ENCODE measurements around the gene RPL32. TPM values are rescaled to one million over a fixed set of nuclear protein-coding genes. Genes with fewer than 3 reads are reported as not detected.

Gene RPL32
- polyA plus RNA-seq, 1 donor from 2014 or later = 1,160 TPM

DNA sequence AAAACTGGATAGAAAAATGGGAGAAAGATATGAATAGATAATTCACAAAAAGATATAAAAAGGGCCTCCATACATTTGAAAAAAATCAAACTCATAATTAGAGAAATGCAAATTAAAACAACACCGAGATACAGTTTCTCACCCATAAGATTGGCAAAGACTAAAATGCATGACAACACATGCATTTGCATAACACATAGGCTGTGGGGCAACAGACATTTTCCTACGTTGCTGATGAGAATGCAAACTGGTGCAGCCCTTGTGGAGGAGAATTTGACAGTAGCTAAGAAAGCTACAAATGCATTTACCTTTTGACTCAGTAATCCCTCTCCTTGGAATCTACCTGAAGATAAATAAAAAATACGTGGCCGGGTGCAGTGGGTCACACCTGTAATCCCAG, 56.3 kb downstream of the RPL32 start:
- no peaks in the 10 kb centered on the region for H4K20me1 ChIP-seq (ENCODE audit: insufficient read depth)
- no peaks in the 10 kb centered on the region for H3K27me3 ChIP-seq (ENCODE audit: insufficient read depth, low read depth, low read length)
- no peak overlapping the region for H3K4me2 ChIP-seq (ENCODE audit: low read length)
- H3F3A ChIP-seq (ENCODE audit: insufficient read depth, low read length, poor library complexity, severe bottlenecking) = no peaks in the 10 kb centered on the region
- no peaks in the 10 kb centered on the region for H3K79me2 ChIP-seq (replicated peaks; ENCODE audit: insufficient read depth, low read length)
- H2AFZ ChIP-seq (ENCODE audit: low read depth, low read length) = no peak overlapping the region
- TF ChIP-seq, protein P1, sequence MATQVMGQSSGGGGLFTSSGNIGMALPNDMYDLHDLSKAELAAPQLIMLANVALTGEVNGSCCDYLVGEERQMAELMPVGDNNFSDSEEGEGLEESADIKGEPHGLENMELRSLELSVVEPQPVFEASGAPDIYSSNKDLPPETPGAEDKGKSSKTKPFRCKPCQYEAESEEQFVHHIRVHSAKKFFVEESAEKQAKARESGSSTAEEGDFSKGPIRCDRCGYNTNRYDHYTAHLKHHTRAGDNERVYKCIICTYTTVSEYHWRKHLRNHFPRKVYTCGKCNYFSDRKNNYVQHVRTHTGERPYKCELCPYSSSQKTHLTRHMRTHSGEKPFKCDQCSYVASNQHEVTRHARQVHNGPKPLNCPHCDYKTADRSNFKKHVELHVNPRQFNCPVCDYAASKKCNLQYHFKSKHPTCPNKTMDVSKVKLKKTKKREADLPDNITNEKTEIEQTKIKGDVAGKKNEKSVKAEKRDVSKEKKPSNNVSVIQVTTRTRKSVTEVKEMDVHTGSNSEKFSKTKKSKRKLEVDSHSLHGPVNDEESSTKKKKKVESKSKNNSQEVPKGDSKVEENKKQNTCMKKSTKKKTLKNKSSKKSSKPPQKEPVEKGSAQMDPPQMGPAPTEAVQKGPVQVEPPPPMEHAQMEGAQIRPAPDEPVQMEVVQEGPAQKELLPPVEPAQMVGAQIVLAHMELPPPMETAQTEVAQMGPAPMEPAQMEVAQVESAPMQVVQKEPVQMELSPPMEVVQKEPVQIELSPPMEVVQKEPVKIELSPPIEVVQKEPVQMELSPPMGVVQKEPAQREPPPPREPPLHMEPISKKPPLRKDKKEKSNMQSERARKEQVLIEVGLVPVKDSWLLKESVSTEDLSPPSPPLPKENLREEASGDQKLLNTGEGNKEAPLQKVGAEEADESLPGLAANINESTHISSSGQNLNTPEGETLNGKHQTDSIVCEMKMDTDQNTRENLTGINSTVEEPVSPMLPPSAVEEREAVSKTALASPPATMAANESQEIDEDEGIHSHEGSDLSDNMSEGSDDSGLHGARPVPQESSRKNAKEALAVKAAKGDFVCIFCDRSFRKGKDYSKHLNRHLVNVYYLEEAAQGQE (IDR thresholded peaks at IDR 0.05; ENCODE audit: borderline replicate concordance) = no peak
- TF ChIP-seq POLR2AphosphoS5 (IDR thresholded peaks at IDR 0.05) (no peak), EP300 (conservative IDR thresholded peaks at IDR 0.05; ENCODE audit: poor library complexity, severe bottlenecking) (no peak), TAF1 (IDR thresholded peaks at IDR 0.05; ENCODE audit: low read depth) (no peak), RAD21 (conservative IDR thresholded peaks at IDR 0.05) (no peak), EZH2 (IDR thresholded peaks at IDR 0.05; ENCODE audit: borderline replicate concordance, insufficient read depth, low read length, poor library complexity, severe bottlenecking) (no peak), MXI1 (conservative IDR thresholded peaks at IDR 0.05; ENCODE audit: poor library complexity, severe bottlenecking) (no peak)
- H3K9me3 ChIP-seq (ENCODE audit: low read length) = no peaks in the 10 kb centered on the region
- no peaks in the 10 kb centered on the region for H3K9me2 ChIP-seq (ENCODE audit: insufficient read depth, low read length)
- H3K4me3 ChIP-seq (ENCODE audit: low read length) = no peak overlapping the region
- H3K27ac ChIP-seq (ENCODE audit: low read length) = no peak overlapping the region
- H3K9ac ChIP-seq (ENCODE audit: low read length) = no peak overlapping the region
- no peaks in the 10 kb centered on the region for H3K36me3 ChIP-seq (ENCODE audit: insufficient read depth, low read length)

Small RNAs within 50 kb of the gene (small RNA-seq; reads per million reads assigned to genes)
- gene AC034198.1 = 0 reads per million in 3 experiments

Other genes with a start within 250 kb of the RPL32 start
- 212 and 215 TPM in 2 replicates for gene RAF1, start 177.4 kb downstream of the RPL32 start, polyA plus RNA-seq
- not detected in 2 replicates for gene TMEM40, start 82.3 kb downstream of the RPL32 start, polyA plus RNA-seq
- 17.3 and 21.8 TPM in 2 replicates for gene CAND2, start 44.9 kb downstream of the RPL32 start, polyA plus RNA-seq
- gene IQSEC1, start 231.9 kb upstream of the RPL32 start, polyA plus RNA-seq = 6.0 and 11.2 TPM in 2 replicates